ENCODE data around the gene ZNF710. TPM values are rescaled to one million over a fixed set of nuclear protein-coding genes. Genes with fewer than 3 reads are reported as not detected.
A peak's percentile ranks its signal among the peaks of the same experiment; 100 is the strongest.

ZNF710 gene
- total RNA-seq, 3 donors from 2014 or later, result 30.9 to 42.7 (median 40.2) TPM

GRCh38 chr15:90126022-90126421 is 124.9 kb downstream of the ZNF710 start:
- TF ChIP-seq CTCF (IDR thresholded peaks at IDR 0.05), result no peak
- ATAC-seq (peak; percentile 19), DNase-seq (peak in 2 of 3 donors; percentile 55 to 69)
- Histone ChIP-seq H3K36me3 (ENCODE audit: low read depth) (no peaks in the 10 kb centered on the region), H3K9me3 (no peaks in the 10 kb centered on the region), H3K4me3 (no peak overlapping the region), H3K4me1 (ENCODE audit: low read depth) (no peaks in the 10 kb centered on the region)
- intact Hi-C loops (cut with DNase I, micrococcal nuclease), result no loop called here

- DNase-seq, result peak in 1 of 3 donors; percentile 53
- intact Hi-C loops (cut with DNase I, micrococcal nuclease), result no loop called here
- Histone ChIP-seq H3K36me3 (ENCODE audit: low read depth) (no peaks in the 10 kb centered on the region), H3K4me3 (no peak overlapping the region), H3K4me1 (ENCODE audit: low read depth) (no peaks in the 10 kb centered on the region), H3K9me3 (no peaks in the 10 kb centered on the region)
- no peak for TF ChIP-seq CTCF (IDR thresholded peaks at IDR 0.05)
- peak; percentile 7 for ATAC-seq
Observed at GRCh38 chr15:90126596-90127435, 125.7 kb downstream of the ZNF710 start.

DNA sequence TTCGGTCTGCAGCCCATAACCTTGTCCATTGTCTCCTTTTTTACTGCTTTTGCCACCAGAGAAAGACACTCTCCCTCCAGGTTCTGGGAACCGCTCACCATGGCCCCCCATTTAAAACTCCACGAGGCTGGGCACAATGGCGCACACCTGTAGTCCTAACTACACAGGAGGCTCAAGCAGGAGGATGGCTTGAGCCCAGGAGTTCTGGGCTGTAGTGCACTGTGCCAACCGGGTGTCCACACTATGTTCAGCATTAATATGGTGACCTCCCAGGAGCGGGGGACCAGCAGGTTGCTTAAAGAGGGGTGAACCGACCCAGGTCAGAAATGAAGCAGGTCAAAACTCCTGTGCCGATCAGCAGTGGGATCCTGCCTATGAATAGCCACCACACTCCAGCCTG is 129.2 kb downstream of the ZNF710 start:
- ATAC-seq (no peak), DNase-seq (no peak)
- no peak overlapping the region for H3K4me3 ChIP-seq
- intact Hi-C loops (cut with DNase I, micrococcal nuclease), result no loop called here
- H3K36me3 ChIP-seq (ENCODE audit: low read depth), result no peaks in the 10 kb centered on the region
- no peak for TF ChIP-seq CTCF (IDR thresholded peaks at IDR 0.05)
- no peaks in the 10 kb centered on the region for H3K9me3 ChIP-seq
- H3K4me1 ChIP-seq (ENCODE audit: low read depth), result no peaks in the 10 kb centered on the region

Small RNA genes lying within 50 kb of the gene (microRNA-seq; reads per million reads assigned to microRNA genes)
- gene MIR3174, result 0.70 reads per million

Other genes with a start within 250 kb of the ZNF710 start
- 1 to 10 TPM in 2 of 3 donors, under 1 TPM in 1; 0.79 to 4.7 (median 1.2) TPM for gene MESP2, start 225.0 kb upstream of the ZNF710 start, total RNA-seq
- 1,000 to 10,000 TPM in 1 of 3 donors, 100 to 1,000 TPM in 2; 270 to 1,014 (median 289) TPM for gene ANPEP, start 186.5 kb upstream of the ZNF710 start, total RNA-seq
- gene AP3S2, start 107.3 kb upstream of the ZNF710 start, total RNA-seq, result 10 to 100 TPM; 56.1 to 93.4 (median 65.1) TPM
- gene ARPIN, start 88.4 kb upstream of the ZNF710 start, total RNA-seq, result 10 to 100 TPM; 39.0 to 45.8 (median 43.0) TPM
- gene IDH2, start 101.1 kb downstream of the ZNF710 start, total RNA-seq, result 100 to 1,000 TPM in 2 of 3 donors, 10 to 100 TPM in 1; 84.8 to 262 (median 124) TPM
- gene SEMA4B, start 200.0 kb downstream of the ZNF710 start, total RNA-seq, result 100 to 1,000 TPM; 118 to 146 (median 131) TPM
- gene CIB1, start 232.6 kb downstream of the ZNF710 start, total RNA-seq, result 100 to 1,000 TPM; 126 to 273 (median 209) TPM
- gene GDPGP1, start 232.9 kb downstream of the ZNF710 start, total RNA-seq, result 10 to 100 TPM; 18.2 to 25.5 (median 19.3) TPM
- under 1 TPM; 0.34 to 0.93 (median 0.63) TPM for gene TTLL13, start 248.2 kb downstream of the ZNF710 start, total RNA-seq